ENCODE data around the gene ROBO1.
"Not testable (repeated sequence)": the region's sequence is repeated elsewhere in the genome, so short reads cannot be mapped to it uniquely, and the experiment has no call there.

ROBO1 gene

GRCh38 chr3:78887547-78888011 is 880.2 kb downstream of the ROBO1 start:
- TF ChIP-seq, protein P1, sequence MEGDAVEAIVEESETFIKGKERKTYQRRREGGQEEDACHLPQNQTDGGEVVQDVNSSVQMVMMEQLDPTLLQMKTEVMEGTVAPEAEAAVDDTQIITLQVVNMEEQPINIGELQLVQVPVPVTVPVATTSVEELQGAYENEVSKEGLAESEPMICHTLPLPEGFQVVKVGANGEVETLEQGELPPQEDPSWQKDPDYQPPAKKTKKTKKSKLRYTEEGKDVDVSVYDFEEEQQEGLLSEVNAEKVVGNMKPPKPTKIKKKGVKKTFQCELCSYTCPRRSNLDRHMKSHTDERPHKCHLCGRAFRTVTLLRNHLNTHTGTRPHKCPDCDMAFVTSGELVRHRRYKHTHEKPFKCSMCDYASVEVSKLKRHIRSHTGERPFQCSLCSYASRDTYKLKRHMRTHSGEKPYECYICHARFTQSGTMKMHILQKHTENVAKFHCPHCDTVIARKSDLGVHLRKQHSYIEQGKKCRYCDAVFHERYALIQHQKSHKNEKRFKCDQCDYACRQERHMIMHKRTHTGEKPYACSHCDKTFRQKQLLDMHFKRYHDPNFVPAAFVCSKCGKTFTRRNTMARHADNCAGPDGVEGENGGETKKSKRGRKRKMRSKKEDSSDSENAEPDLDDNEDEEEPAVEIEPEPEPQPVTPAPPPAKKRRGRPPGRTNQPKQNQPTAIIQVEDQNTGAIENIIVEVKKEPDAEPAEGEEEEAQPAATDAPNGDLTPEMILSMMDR (IDR thresholded peaks at IDR 0.05; ENCODE audit: control insufficient read depth, insufficient read depth, low read depth, low read length, missing control alignments), result no peak
- H3K4me3 ChIP-seq (ENCODE audit: control insufficient read depth, low read depth, low read length), result no peak overlapping the region
- no peak for DNase-seq (ENCODE audit: low read depth)

DNA sequence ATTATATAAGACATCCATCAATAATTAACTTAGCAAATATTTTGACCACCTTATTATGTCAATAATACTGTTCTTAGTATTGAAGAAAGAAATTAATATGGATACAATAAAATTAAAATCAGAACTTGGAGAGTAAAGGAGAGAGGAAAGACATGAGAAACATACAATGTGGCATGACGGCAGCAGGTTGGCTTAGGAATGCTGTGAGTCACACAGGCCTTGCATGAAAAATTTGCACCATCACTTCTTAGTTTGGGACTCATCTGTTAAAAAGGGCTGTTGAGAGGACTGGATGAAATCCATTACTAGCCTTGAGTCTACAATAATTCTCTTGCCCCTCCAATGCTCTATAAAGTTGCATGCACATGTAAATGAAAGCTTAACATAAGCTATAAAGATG is 880.8 kb downstream of the ROBO1 start:
- TF ChIP-seq, protein P1 (IDR thresholded peaks at IDR 0.05; ENCODE audit: control insufficient read depth, insufficient read depth, low read depth, low read length, missing control alignments), result no peak
- no peak overlapping the region for H3K4me3 ChIP-seq (ENCODE audit: control insufficient read depth, low read depth, low read length)
- no peak for DNase-seq (ENCODE audit: low read depth)

DNA sequence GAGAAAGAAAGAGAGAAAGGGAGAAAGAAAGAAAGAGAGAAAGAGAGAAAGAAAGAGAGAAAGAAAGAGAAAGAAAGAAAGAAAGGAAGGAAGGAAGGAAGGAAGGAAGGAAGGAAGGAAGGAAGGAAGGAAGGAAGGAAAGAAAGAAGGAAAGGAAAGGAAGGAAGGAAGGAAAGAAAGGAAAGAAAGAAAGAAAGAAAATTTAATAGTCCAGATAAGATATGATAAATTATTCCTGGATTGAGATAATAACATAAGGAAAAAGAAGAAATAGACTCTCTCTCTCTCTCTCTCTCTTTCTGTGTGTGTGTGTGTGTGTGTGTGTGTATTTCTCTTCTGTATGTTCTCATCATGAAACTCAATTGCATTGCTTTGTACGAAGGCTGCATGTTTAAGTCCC is 883.2 kb downstream of the ROBO1 start:
- DNase-seq (ENCODE audit: low read depth); H3K4me3 ChIP-seq (ENCODE audit: control insufficient read depth, low read depth, low read length): not testable (repeated sequence)

DNA sequence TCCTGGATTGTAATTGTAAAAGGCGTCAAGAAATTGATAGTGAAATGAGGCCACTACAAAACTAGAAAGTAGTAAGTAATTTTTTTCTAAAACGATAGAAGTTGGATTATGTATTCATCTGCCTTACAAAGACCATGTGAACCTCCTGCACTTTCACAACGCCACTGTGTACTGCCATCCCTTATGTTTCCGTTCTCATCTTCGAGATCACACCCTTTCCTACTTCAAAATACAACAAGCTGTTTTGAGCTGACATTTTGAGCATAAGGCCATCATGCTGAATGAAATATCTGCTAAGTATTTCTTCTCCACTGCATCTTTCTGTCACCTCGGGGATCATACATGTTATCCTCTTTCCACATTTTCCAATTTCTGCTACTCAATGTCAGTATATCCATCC is 885.5 kb downstream of the ROBO1 start:
- DNase-seq (ENCODE audit: low read depth), result no peak
- TF ChIP-seq, protein P1 (IDR thresholded peaks at IDR 0.05; ENCODE audit: control insufficient read depth, insufficient read depth, low read depth, low read length, missing control alignments), result no peak
- no peak overlapping the region for H3K4me3 ChIP-seq (ENCODE audit: control insufficient read depth, low read depth, low read length)

DNA sequence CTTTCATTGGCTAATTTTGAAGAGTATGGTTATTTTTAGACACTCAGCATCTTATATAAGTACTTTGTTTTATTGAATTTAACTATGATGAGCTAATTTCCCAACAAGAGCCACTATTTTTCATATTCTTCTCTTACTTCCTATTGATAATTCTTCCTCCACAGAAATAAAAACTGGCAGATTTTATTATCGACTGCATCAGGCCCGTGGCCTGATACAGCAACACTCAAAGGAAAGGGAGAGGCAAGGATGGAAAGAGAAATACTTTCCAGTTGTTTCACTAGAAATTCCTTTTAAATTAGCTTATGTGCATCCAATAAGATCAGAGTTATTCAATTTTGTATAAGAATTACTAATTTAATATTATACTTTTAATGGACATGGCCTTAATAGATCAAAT is 886.3 kb downstream of the ROBO1 start:
- no peak overlapping the region for H3K4me3 ChIP-seq (ENCODE audit: control insufficient read depth, low read depth, low read length)
- no peak for DNase-seq (ENCODE audit: low read depth)
- TF ChIP-seq, protein P1 (IDR thresholded peaks at IDR 0.05; ENCODE audit: control insufficient read depth, insufficient read depth, low read depth, low read length, missing control alignments), result no peak

- no peak overlapping the region for H3K4me3 ChIP-seq (ENCODE audit: control insufficient read depth, low read depth, low read length)
- DNase-seq (ENCODE audit: low read depth), result no peak
- TF ChIP-seq, protein P1 (IDR thresholded peaks at IDR 0.05; ENCODE audit: control insufficient read depth, insufficient read depth, low read depth, low read length, missing control alignments), result no peak
These were observed 887.0 kb downstream of the ROBO1 start for GRCh38 chr3:78880603-78881461.

- no peak for DNase-seq (ENCODE audit: low read depth)
- TF ChIP-seq, protein P1 (IDR thresholded peaks at IDR 0.05; ENCODE audit: control insufficient read depth, insufficient read depth, low read depth, low read length, missing control alignments), result no peak
- no peak overlapping the region for H3K4me3 ChIP-seq (ENCODE audit: control insufficient read depth, low read depth, low read length)
These were observed 888.4 kb downstream of the ROBO1 start for GRCh38 chr3:78879295-78879860.
